Thyroid gland (tissue), 4 donors: Measurements from ENCODE around the gene PRKCG.

ENCODE experiments used
- CTCF ChIP-seq, 6 experiments: fragments of 200-600 bp in 3 of 6; fragments of 450-650 bp in 3 of 6; sonication (generic) in 3 of 6; IDR thresholded peaks; one replicate each; pipeline ENCODE4 v1.5.1; 2016 to 2019; ENCODE audit warnings: antibody characterized with exemption in 6 of 6, mild to moderate bottlenecking in 2 of 6, inconsistent platforms in 1 of 6, moderate library complexity in 1 of 6
- POLR2A ChIP-seq, 2 donors: fragments of 450-650 bp; IDR thresholded peaks; one replicate each; pipeline ENCODE4 v1.6.1; 2017; ENCODE audit warnings: antibody characterized with exemption in 2 of 2, mild to moderate bottlenecking in 2 of 2, moderate library complexity in 1 of 2

GRCh38 chr19:53944416-53944815 is 62.4 kb downstream of the PRKCG start:
- TF ChIP-seq POLR2A (IDR thresholded peaks at IDR 0.05) (no peak), CTCF (IDR thresholded peaks at IDR 0.05) (no peak)
